Activated gamma-delta T cell treated with Interleukin-2 at 50 U/mL for 16 hours (primary cell): ENCODE results near the gene FKBP8.
A peak's percentile ranks its signal among the peaks of the same experiment; 100 is the strongest.
"Not testable (repeated sequence)": the region's sequence is repeated elsewhere in the genome, so short reads cannot be mapped to it uniquely, and the experiment has no call there.

ENCODE experiments used
- DNase-seq: peaks from one replicate; pipeline ENCODE4 v3.0.0-alpha.2; 2020

The FKBP8 gene

DNA sequence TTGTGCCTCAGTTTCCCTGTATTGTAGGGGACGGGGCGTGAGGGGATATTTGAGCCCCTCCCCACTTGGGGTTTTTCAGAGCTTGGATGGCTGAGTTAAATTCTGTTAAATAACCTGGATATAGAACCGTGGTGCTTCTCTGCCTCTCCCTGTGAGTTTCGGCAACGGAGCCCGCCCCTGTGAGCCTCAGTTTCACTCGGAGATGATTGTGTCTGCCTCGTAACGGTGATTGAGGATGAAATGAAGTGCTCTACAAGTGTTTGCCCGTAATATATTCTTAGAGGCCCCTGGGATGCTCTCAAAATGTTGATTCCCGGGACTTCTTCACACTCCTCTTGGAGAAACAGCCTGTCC lies 14.8 kb upstream of the FKBP8 start:
- DNase-seq = no peak

DNA sequence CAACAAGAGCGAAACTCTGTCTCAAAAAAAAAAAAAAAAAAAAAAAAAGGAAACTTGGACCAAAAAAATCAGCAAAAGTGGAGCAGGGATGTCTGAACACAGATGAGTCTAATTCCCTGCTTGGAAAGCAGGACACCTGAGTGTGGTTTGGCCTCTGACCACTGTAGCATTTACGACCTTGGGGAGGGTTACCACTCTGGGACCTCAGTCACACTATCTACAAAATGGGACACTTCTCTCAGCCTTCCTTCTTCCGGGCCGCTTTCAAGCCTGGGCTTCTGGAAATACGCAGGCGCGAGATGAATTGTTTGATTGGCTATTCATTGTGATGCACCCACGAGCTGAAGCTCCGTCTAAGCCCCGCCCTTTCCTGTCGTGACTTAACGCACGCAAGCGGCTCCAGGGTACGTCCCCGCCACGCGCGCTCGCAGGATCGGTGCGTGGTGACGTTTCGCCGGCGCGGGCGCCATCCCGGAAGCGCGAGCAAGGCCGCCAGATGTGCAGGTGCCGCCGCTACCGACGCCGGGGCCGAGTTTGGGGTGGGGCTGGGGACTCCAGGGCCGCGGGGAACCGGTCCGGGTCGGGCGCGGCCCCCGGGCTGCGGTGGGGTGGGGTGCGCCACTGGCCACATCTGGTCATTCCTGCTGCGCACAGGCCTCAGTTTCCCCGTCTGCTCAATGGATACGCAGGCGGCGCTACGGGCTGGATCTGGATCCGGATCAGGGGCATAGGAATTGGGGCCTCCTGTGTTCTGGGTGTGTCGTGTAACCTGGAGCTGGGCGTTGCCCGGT lies 14.2 kb upstream of the FKBP8 start, which contains the start of gene KXD1:
TSS of gene KXD1 (plus strand) at position 460 of the 791 bp plus-strand sequence. CDS start 4,187 bp downstream, outside the sequence.
- DNase-seq = peak; percentile 98

DNA sequence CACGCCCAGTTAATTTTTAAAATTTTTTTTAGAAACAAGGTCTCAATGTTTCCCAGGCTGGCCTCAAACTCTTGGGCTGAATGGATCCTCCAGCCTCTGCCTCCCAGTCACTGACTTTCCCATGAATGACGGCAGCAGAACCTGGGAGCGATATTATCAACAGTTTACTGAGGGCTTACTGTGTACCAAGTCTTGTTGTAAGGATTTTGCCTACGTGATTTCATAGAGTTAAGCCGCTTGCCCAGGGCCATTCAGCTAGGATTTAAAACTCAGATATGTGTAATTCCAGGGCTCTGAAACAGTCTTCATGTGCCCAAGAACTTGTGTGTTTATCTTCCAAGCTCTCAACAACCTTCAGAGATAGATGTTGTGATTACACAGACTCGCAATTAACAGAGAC lies 8.3 kb upstream of the FKBP8 start:
- no peak for DNase-seq

DNA sequence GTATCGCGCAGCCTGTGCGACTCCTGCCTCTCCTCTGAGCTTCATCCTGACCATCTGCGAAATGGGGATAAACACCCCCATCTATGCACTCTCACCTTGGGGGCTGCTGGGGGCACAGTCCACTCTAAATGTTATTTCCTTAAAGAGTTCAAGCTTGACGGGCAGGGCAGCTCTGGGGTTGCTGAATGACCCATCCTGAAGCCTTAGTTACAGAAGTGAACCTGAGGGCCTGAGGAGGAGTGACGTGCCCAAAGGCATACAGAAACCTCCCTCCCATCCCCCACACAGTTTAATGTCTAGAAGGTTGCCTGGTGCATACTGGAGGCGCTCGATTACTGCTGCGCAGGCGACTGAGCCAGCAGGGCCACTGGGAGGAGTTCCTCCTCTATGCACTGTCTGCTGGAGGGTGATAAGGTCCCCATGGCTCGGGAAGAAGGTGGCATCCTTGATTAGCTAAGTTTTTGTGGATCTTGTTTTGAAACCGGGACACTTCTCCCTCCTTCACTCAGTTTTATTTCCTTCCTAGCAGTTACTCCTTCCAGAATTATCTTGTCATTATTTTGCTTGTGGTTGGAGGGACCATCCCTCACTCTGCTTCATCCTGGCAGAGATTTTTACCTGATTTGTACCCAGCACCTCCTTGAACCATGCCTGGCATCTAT lies 572 bp upstream of the FKBP8 start:
- peak; percentile 59 for DNase-seq

DNA sequence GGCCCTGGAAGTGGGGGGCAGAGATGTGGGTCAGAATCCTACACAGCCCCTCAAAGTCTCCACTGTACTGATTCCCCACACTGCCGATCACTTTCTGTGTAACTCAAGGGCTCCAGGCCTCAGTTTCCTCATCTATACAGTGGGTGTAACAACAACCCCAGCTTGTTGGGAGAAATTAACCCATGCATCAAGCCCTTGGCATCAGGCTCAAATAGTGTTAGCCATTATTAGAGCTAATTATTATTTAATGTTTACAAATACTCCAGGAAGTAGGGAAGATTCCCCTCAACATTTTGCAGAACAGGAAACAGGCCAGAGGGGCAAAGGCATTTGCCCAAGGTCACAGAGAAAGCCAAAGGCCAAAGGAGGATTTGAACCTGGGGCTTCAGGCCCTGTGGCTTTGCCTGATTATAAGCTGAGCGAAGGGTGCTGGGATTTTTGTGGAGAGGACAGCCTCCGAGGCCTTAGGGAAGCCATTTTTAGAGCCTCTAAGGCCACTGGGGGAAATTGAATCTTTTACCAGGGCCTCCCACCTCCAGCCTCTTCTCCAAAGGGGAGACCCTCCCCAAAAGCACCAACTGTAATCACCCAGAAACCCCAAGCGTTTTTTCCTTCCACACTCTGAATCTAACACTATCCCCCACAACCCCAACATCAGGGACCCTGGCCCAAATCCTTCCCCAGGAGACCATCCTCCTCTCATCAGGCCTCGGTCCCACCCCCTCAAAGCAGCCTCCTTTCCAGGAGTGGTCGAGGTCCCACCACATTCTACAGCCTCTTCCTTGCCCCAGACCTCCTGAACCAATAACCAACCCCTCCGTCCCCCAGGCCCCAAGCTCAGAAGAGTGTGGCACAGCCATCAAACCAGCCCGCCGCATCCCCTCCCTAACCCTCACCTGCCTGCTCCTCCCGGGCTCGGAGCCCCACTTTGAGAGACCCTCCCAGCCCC lies 1.1 kb downstream of the FKBP8 start:
- DNase-seq = no peak

DNA sequence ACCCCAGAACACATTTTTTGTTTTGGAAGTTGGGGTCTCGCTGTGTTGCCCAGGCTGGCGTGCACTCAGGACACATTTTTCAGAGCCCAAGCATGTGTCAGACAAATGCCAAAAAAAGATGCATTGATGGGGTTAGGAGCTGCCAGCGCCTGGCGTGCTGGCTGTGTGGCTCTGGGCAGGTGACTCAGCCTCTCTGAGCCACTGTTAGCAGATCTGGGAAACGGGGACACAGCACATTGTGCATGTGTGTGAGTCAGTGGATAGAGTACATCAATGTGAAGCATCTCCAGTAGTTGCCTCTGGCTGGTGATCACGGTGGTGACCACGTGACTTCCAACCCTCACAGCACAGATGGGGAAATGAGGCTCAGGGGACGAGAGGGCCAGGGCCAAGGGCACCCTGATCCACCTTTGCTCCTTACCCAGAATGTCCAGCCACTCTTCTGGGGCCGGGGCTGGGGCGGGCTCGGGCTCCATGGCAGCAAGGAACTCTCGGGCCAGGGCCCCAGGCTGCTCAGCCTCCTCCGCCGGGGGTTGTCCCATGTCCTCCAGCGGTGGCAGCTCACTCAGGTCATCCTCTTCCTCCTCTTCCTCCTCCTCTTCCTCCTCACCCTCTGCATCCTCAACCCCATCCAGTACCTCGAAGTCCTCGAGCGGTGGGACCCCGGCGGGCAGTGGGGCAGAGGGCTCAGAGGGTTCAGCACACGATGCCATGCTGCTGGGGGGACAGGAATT lies 1.9 kb downstream of the FKBP8 start:
- no peak for DNase-seq

DNA sequence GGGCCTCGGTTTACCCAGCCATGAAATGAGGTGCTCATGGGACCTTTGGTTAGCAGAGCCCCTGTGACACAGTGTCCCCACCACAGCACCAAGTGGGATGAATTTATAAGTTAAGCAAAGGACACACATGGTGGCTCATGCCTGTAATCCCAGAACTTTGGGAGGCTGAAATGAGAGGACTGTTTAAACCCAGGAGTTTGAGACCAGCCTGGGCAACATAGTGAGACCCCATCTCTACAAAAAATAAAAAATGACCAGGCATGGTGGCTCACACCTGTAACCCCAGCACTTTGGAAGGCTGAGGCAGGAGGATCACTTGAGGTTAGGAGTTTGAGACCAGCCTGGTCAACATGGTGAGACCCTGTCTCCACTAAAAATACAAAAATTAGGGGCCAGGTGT lies 3.2 kb downstream of the FKBP8 start:
- not testable (repeated sequence) for DNase-seq

DNA sequence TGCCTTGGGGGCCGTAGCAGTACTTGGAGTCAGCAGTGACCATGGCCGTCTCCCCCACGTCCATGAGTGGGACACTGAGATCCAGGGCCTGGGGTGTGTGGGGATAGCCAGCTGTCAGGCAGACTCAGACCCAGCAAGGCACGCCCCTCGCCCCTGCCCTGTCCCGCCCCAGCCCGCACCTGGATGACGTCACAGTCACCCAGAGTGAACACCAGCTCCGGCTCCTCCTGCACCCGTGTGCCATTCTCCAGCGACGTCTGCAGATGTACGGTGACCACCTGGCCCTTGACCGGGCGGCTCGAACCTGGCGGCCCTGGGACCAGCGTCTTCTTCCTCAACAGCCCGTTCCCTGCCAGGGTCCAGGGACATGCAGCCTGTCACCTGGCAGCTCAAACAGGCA lies 4.0 kb downstream of the FKBP8 start:
- DNase-seq = no peak

DNA sequence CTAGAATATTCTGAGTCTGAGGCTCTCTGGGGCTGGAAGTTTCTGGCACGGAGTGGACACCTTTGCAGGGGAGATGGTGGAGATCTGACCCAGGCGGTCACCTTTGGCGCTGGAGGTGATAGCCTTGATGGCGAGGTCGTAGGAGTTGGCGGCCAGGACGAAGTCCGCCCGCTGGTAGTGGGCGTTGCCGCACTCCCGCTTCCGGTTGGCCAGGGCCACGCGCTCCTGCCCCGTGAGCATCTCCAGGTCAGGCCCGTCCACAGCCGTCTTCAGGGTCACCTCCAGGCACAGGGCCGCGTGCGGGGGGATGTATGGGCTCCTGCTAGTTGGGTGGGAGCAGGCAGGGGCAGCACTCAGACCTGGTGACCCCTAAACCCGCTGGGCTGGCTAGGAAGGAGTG lies 5.3 kb downstream of the FKBP8 start:
- no peak for DNase-seq

DNA sequence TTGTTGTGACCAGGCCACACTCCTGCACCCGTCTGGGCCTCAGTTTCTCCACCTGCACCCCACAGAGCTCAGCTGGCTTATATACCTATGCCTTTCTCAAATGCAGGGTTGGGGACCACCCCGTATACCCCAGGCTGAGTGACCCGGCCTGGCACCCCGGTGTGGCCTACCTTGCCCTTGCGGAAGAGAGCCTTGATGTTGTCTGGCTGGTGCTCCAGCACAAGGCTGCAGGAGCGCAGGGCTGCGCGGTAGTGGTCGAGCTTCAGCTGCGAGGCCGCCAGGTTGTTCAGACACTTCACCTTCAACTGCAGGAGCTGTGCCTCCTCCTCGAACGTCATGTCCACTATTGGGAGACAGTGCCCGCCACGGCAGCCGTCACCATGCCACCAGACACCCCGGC lies 5.9 kb downstream of the FKBP8 start:
- DNase-seq = no peak

DNA sequence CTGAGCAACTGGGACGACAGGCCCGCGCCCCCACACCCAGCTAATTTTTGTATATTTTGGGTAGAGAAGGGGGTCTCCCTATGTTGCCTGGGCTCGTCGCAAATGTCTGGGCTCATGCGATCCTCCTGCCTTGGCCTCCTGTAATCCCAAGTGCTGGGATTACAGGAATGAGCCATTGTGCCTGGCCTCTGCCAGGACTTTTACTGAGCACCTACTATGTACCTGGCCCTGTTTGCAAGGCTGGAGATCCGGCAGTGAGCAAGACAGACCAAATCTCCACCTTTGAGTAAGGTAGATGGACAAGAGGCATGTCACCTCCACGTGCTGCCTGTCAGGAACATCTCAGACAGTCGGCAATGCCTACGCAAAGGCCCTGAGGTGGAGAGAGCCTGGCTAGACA lies 6.9 kb downstream of the FKBP8 start:
- DNase-seq = no peak

DNA sequence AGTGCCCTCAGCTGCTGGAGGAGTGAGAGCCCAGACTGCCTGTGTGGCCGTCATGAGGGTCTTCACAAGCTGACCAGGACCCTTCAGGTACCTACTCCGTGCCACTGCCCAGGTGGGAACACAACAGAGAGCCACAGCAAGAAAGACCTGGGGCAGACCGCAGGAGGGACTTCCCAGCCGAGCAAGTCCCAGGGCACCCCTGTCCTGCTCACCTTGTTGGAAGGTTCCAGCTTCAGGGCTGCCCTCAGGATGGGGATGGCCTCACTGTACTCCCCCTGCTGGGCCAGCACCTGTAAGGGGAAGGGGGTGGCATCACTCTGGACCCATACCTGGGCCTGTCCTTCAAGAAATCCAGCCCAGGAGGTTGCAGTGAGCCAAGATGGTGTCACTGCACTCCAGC lies 10.3 kb downstream of the FKBP8 start:
- no peak for DNase-seq

DNA sequence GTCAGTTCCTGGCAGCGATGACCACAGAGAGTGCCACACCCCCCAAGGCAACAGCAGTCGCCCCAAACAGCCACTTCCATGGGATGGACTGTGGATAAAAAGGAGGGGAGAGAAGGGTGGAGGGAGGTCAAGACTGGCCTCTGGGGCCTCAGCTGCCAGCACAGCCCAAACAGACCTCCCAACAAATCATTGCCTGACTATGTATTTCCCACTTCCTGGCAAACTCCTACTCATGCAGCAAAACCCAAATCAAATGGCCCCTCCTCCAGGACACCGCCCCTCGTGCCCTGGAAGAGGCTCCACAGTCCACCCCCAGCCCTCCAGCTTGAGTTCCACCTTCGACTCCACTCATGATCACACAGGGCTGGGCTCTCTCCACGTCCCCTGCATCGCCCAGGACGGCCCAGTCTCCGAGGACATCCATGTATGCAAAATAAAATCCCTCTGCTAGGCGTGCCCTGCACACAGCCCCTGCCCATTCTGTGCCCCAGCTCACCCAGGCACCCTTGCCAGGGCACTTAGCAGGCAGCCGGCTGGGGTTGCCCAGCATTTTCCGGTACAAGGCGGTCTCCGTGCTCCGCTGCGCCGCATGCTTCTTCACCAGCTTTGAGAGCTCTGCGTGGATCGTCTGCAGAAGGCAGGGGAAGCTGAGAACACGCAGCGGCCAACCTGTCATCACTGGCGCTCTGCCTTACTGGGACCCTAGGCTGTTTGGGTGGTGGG lies 11.0 kb downstream of the FKBP8 start:
- no peak for DNase-seq

DNA sequence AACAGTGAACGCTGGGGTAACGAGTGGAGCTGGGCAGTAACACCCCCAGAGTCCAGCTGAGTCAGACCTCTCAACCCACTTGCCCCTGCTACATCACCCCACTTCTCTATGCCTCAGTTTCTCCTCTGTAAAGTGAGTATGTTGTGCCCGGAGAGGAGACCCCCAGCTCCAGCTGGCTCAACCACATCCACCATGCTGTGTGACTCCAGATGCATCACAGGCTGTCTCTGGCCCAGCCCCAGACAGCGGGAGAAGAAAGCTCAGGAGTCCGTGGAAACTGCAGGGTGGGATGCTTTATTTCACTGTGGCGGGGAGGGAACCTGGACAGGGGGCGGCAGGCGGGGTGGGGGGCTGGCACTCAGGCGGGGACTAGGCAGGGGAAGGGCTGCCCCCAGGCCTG lies 11.9 kb downstream of the FKBP8 start:
- DNase-seq = no peak

DNA sequence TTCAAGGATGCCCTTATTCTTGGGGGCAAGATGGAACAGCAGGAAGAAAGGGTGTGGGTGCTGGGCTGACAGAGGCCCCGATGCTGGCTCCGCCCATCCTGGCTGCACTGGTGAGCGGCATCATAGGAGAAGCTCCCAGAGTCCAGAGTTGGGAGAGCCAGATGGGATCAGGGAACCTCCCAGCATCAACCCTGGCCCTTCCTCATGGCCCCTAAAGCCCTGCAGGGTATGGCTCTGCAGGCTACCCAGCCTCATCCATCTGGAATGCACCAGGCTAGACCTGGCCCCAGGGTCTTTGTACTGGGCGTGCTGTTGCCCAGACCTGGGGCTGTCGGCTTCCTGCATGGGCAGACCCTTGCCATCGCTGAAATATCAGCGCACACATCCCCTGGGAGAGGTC lies 13.6 kb downstream of the FKBP8 start:
- no peak for DNase-seq

DNA sequence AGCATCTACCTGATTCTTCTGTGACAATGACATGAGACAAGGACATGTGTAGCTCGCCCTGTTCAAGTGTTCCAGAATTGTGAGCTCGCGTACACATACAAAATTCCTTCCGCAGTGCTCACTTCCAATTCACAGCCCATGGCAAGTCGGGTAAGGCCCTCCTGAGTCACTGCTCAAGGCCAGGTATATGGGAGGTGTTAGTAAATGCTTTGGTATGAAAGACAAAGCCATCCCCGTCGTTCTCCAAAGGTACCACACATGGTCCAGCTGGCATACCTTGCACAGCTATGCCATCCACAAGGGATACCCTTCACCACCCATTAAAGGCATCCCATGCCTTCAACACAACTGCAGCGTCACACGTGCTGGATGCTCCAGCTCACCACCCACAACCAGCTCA lies 17.1 kb downstream of the FKBP8 start:
- DNase-seq = no peak

DNA sequence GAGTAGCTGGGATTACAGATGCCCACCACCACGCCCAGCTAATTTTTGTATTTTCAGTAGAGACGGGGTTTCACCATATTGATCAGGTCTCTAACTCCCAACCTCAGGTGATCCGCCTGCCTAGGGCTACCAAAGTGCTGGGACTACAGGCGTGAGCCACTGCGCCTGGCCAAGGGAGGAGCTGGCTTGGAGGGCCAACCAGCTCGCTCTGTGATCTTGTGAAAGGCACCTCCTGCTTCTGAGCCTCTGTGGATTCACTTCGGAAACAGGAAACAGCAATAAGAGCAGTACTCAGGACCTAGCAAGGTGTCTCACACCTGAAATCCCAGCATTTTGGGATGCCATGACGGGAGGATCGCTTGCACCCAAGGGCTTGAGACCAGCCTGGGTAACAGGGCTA lies 19.5 kb downstream of the FKBP8 start:
- no peak for DNase-seq

DNA sequence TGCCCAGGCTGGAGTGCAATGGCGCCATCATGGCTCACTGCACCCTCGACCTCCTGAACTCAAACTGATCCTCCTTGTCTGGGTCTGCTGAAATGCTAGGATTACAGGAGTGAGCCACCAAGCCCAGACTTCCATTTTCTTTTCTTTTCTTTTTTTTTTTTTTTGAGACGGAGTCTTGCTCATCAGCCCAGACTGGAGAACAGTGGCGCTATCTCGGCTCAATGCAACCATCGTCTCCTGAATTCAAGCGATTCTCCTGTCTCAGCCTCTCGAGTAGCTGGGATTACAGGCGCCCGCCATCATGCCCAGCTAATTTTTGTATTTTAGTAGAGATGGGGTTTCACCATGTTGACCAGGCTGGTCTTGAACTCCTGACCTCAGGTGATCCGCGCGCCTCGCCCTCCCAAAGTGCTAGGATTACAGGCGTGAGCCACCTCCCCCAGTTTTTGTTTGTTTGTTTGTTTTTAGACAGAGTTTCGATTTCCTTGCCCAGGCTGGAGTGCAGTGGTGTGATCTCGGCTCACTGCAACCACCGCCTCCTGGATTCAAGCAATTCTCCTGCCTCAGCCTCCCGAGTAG lies 20.4 kb downstream of the FKBP8 start:
- DNase-seq = not testable (repeated sequence)

DNA sequence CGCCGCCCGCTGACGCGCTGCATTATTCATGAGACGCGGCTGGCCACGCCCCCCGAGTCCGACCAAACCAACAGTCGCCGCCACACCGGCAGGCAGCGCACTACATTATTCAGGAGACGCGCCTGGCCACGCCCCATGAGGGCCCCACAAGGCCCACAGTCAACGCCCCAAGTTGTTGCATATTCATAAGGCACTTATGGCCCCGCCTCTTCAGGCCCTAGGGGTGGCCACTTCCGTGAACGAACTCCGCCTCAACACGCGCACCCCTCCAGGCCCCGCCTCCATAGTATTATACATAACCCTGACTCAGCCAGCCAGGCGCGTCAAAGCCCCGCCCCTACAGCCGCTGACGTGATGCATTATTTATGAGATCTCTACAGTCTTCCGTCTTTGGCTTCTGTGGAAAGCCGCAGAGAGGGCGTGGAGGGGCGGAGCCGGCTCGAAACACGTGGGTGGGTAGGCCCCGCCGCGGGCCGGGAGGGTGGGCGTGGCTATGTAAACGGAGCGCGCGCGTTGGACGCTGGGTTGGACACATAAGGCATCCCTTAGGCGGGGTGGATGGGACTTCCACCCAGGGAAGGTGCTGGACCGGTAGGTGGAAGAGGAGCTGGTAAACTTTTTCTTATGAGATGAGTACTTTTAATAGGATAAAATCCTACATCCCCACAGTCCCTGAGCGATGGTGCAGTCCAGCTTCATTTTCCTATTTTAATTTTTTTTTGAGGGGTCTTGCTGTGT lies 21.1 kb downstream of the FKBP8 start:
- peak; percentile 100 for DNase-seq

DNA sequence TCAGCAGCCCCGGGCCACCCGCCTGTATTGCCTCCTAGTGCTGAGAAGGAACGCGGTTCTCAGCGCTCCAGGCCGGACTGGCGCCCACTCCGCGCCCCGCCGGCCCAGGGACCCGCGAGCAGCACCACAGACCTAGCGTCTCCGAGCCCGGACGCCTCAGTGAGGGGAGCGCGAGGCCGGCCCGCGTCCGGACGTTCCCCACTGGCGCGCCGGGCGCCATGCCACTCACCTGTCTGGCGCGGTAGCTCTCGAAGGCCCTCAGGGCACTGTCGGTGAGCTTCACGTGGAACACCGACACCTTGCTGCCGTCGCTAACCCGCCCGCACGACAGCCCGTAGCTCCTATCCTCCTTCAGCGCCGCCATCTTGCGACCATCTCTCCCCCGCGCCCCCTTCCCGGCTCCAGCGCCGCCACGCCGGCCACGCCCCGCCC lies 21.7 kb downstream of the FKBP8 start, which contains the start of gene ELL:
TSS of gene ELL (minus strand) at position 379 of the 432 bp plus-strand sequence. CDS start at position 364, 15 bp downstream.
- no peak for DNase-seq
